Measurements from ENCODE around the gene NCAPD2. TPM values are rescaled to one million over a fixed set of nuclear protein-coding genes. Genes with fewer than 3 reads are reported as not detected.
A peak's percentile ranks its signal among the peaks of the same experiment; 100 is the strongest.
"Not testable (repeated sequence)": the region's sequence is repeated elsewhere in the genome, so short reads cannot be mapped to it uniquely, and the experiment has no call there.

The NCAPD2 gene
- total RNA-seq, 2 experiments from 2014 or later = 195 to 201 TPM

- Mint-ChIP-seq H3K27me3 (ENCODE audit: low read depth) (no peaks in the 10 kb centered on the region), H3K27ac (no peak overlapping the region), H3K4me1 (ENCODE audit: low read depth) (peaks cover 51% of the 10 kb centered on the region), H3K9me3 (ENCODE audit: insufficient read depth) (no peaks in the 10 kb centered on the region), H3K4me3 (no peak overlapping the region), H3K36me3 (ENCODE audit: low read depth) (peaks cover 50% of the 10 kb centered on the region)
- DNase-seq = no peak
- ATAC-seq = no peak
- ChIA-PET POLR2A (interaction anchor here (1.0 to 7.3 kb wide), 3 partner anchors 15 to 19 kb away, joined by 3 to 74 read pairs (median 5); partner anchors contain the start of genes GAPDH and NOP2), CTCF (interaction anchor here (1.0 to 5.1 kb wide), 5 partner anchors 10 to 147 kb away, joined by 3 to 71 read pairs (median 6); partner anchors contain the start of gene GAPDH)
Measured at GRCh38 chr12:6551496-6552139, 57.7 kb downstream of the NCAPD2 start.

- Mint-ChIP-seq H3K4me1 (ENCODE audit: low read depth) (peaks cover 56% of the 10 kb centered on the region), H3K9me3 (ENCODE audit: insufficient read depth) (no peaks in the 10 kb centered on the region), H3K27me3 (ENCODE audit: low read depth) (no peaks in the 10 kb centered on the region), H3K36me3 (ENCODE audit: low read depth) (peaks cover 52% of the 10 kb centered on the region), H3K4me3 (no peak overlapping the region), H3K27ac (no peak overlapping the region)
- no peak for ATAC-seq
- DNase-seq = no peak
- ChIA-PET POLR2A (interaction anchor here (1.0 to 7.3 kb wide), 2 partner anchors 15 to 16 kb away, joined by 3 to 74 read pairs; partner anchors contain the start of genes GAPDH and NOP2), CTCF (interaction anchor here (0.8 to 5.1 kb wide), 7 partner anchors 10 to 217 kb away, joined by 3 to 71 read pairs (median 6); partner anchors contain the start of gene GAPDH)
Measured at GRCh38 chr12:6552140-6552551, 58.2 kb downstream of the NCAPD2 start.

- Mint-ChIP-seq H3K27me3 (ENCODE audit: low read depth) (no peaks in the 10 kb centered on the region), H3K36me3 (ENCODE audit: low read depth) (peaks cover 50% of the 10 kb centered on the region), H3K4me3 (peak overlapping the region; percentile 20), H3K4me1 (ENCODE audit: low read depth) (peaks cover 62% of the 10 kb centered on the region), H3K9me3 (ENCODE audit: insufficient read depth) (no peaks in the 10 kb centered on the region), H3K27ac (no peak overlapping the region)
- ATAC-seq (no peak), DNase-seq (no peak)
- CTCF ChIA-PET = interaction anchor here (0.7 to 5.1 kb wide), 15 partner anchors 9 to 385 kb away, joined by 3 to 71 read pairs (median 4); partner anchors contain the start of genes GAPDH, MLF2 and ZNF384
- POLR2A ChIA-PET = interaction anchor here (1.1 to 7.3 kb wide), 4 partner anchors 12 to 91 kb away, joined by 3 to 74 read pairs (median 4); partner anchors contain the start of genes GAPDH and NOP2
Measured at GRCh38 chr12:6553051-6553868, 59.4 kb downstream of the NCAPD2 start.

- POLR2A ChIA-PET = interaction anchor here (1.1 to 7.3 kb wide), 3 partner anchors 13 to 17 kb away, joined by 3 to 74 read pairs (median 4); partner anchors contain the start of genes GAPDH and NOP2
- Mint-ChIP-seq H3K4me3 (peak overlapping the region; percentile 80), H3K36me3 (ENCODE audit: low read depth) (peaks cover 50% of the 10 kb centered on the region), H3K27ac (peak overlapping the region; percentile 43), H3K27me3 (ENCODE audit: low read depth) (no peaks in the 10 kb centered on the region), H3K9me3 (ENCODE audit: insufficient read depth) (no peaks in the 10 kb centered on the region), H3K4me1 (ENCODE audit: low read depth) (peaks cover 60% of the 10 kb centered on the region)
- ATAC-seq (peak; percentile 52), DNase-seq (peak; percentile 86)
- CTCF ChIA-PET = interaction anchor here (1.0 to 5.1 kb wide), 9 partner anchors 8 to 271 kb away, joined by 3 to 71 read pairs (median 4); partner anchors contain the start of genes GAPDH and MLF2
Measured at GRCh38 chr12:6554168-6555017, 60.5 kb downstream of the NCAPD2 start.

GRCh38 chr12:6555018-6555691, 61.3 kb downstream of the NCAPD2 start:
- peak overlapping the region; percentile 3 for H3K27ac Mint-ChIP-seq
- no peaks in the 10 kb centered on the region for H3K9me3 Mint-ChIP-seq (ENCODE audit: insufficient read depth)
- peak overlapping the region; percentile 80 for H3K4me3 Mint-ChIP-seq
- H3K4me1 Mint-ChIP-seq (ENCODE audit: low read depth) = peaks cover 55% of the 10 kb centered on the region
- H3K36me3 Mint-ChIP-seq (ENCODE audit: low read depth) = peaks cover 56% of the 10 kb centered on the region
- ChIA-PET POLR2A (interaction anchor here (1.2 to 7.3 kb wide), 2 partner anchors 18 to 130 kb away, joined by 3 to 74 read pairs; partner anchors contain the start of gene GAPDH), CTCF (interaction anchor here (1.0 to 5.1 kb wide), 5 partner anchors 8 to 270 kb away, joined by 3 to 71 read pairs (median 5); partner anchors contain the start of genes GAPDH and MLF2)
- ATAC-seq = peak; percentile 15
- no peaks in the 10 kb centered on the region for H3K27me3 Mint-ChIP-seq (ENCODE audit: low read depth)
- no peak for DNase-seq

- Mint-ChIP-seq H3K36me3 (ENCODE audit: low read depth) (peaks cover 63% of the 10 kb centered on the region), H3K27ac (peak overlapping the region; percentile 58), H3K4me3 (peak overlapping the region; percentile 80), H3K4me1 (ENCODE audit: low read depth) (peaks cover 51% of the 10 kb centered on the region)
- not testable (repeated sequence) for DNase-seq; H3K9me3 Mint-ChIP-seq (ENCODE audit: insufficient read depth); ATAC-seq; H3K27me3 Mint-ChIP-seq (ENCODE audit: low read depth)
- ChIA-PET CTCF (interaction anchor here (1.0 to 4.1 kb wide), 6 partner anchors 10 to 204 kb away, joined by 3 to 32 read pairs (median 5); no protein-coding TSS in a partner anchor), POLR2A (interaction anchor here (1.1 kb wide), 1 partner anchor 17 kb away, joined by 3 read pairs; no protein-coding TSS in a partner anchor)
Measured at GRCh38 chr12:6556496-6556817, 62.6 kb downstream of the NCAPD2 start.

GRCh38 chr12:6556857-6557256, 63.0 kb downstream of the NCAPD2 start:
- H3K36me3 Mint-ChIP-seq (ENCODE audit: low read depth) = peaks cover 64% of the 10 kb centered on the region

GRCh38 chr12:6558014-6558760, 64.3 kb downstream of the NCAPD2 start:
- DNase-seq = peak; percentile 75
- H3K27ac Mint-ChIP-seq = peak overlapping the region; percentile 49
- H3K27me3 Mint-ChIP-seq (ENCODE audit: low read depth); H3K9me3 Mint-ChIP-seq (ENCODE audit: insufficient read depth); H3K4me3 Mint-ChIP-seq: not testable (repeated sequence)
- CTCF ChIA-PET = interaction anchor here (1.0 to 4.1 kb wide), 12 partner anchors 8 to 131 kb away, joined by 3 to 32 read pairs (median 4); partner anchors contain the start of gene ZNF384
- peak; percentile 3 for ATAC-seq
- peaks cover 37% of the 10 kb centered on the region for H3K4me1 Mint-ChIP-seq (ENCODE audit: low read depth)
- H3K36me3 Mint-ChIP-seq (ENCODE audit: low read depth) = peaks cover 69% of the 10 kb centered on the region
- POLR2A ChIA-PET = interaction anchor here (0.9 to 1.9 kb wide), 3 partner anchors 10 to 45 kb away, joined by 3 to 4 read pairs (median 3); partner anchors contain the start of gene NOP2

More at GRCh38 chr12:6556857-6557256, 63.0 kb downstream of the NCAPD2 start:
- DNase-seq (no peak), ATAC-seq (no peak)
- H3K4me1 Mint-ChIP-seq (ENCODE audit: low read depth) = peaks cover 50% of the 10 kb centered on the region
- CTCF ChIA-PET = interaction anchor here (0.6 to 4.1 kb wide), 14 partner anchors 10 to 203 kb away, joined by 3 to 32 read pairs (median 4); partner anchors contain the start of gene ZNF384
- H3K27ac Mint-ChIP-seq = peak overlapping the region; percentile 58
- POLR2A ChIA-PET = interaction anchor here (0.9 to 1.1 kb wide), 2 partner anchors 18 to 20 kb away, joined by 3 read pairs; no protein-coding TSS in a partner anchor
- H3K27me3 Mint-ChIP-seq (ENCODE audit: low read depth) = no peaks in the 10 kb centered on the region
- H3K4me3 Mint-ChIP-seq = peak overlapping the region; percentile 80
- H3K9me3 Mint-ChIP-seq (ENCODE audit: insufficient read depth) = no peaks in the 10 kb centered on the region

- Mint-ChIP-seq H3K4me3 (no peak overlapping the region), H3K36me3 (ENCODE audit: low read depth) (peaks cover 68% of the 10 kb centered on the region), H3K27ac (no peak overlapping the region), H3K27me3 (ENCODE audit: low read depth) (no peaks in the 10 kb centered on the region), H3K9me3 (ENCODE audit: insufficient read depth) (no peaks in the 10 kb centered on the region), H3K4me1 (ENCODE audit: low read depth) (peaks cover 30% of the 10 kb centered on the region)
- ATAC-seq (no peak), DNase-seq (no peak)
- CTCF ChIA-PET = interaction anchor here (0.8 to 4.1 kb wide), 5 partner anchors 11 to 89 kb away, joined by 3 to 32 read pairs (median 3); partner anchors contain the start of gene VAMP1
- POLR2A ChIA-PET = interaction anchor here (0.6 to 1.9 kb wide), 5 partner anchors 9 to 43 kb away, joined by 3 to 4 read pairs (median 3); partner anchors contain the start of gene NOP2
Measured at GRCh38 chr12:6559500-6559899, 65.6 kb downstream of the NCAPD2 start.
